DOHH2 (cell line): ENCODE data around the gene KRT39.

ENCODE experiments used
- H3F3A ChIP-seq: fragments of 200-600 bp; sonication (generic), shearing (Covaris generic); 2 replicates; pipeline ENCODE4 v1.6.0; 2016; ENCODE audit warnings: antibody characterized with exemption, mild to moderate bottlenecking; ENCODE audit not compliant: control insufficient read depth, insufficient read depth
- H3K27ac ChIP-seq: fragments of 200-600 bp; sonication (generic); 2 replicates; pipeline ENCODE4 v1.5.1; 2014; ENCODE audit warnings: low read depth, mild to moderate bottlenecking, low read length, moderate library complexity
- H3K27me3 ChIP-seq: fragments of 200-600 bp; sonication (generic); 2 replicates; pipeline ENCODE4 v1.6.1; 2014; ENCODE audit warnings: mild to moderate bottlenecking, low read length, mixed read lengths; ENCODE audit not compliant: control insufficient read depth
- H3K36me3 ChIP-seq: fragments of 200-600 bp; sonication (generic); 2 replicates; pipeline ENCODE4 v1.6.1; 2014; ENCODE audit warnings: mild to moderate bottlenecking, low read length, moderate library complexity, mixed read lengths; ENCODE audit not compliant: control insufficient read depth
- H3K4me1 ChIP-seq: fragments of 200-600 bp; sonication (generic); 2 replicates; pipeline ENCODE4 v1.6.1; 2014; ENCODE audit warnings: mild to moderate bottlenecking, low read length, mixed read lengths; ENCODE audit not compliant: control insufficient read depth
- H3K4me2 ChIP-seq: fragments of 200-600 bp; sonication (generic); 2 replicates; pipeline ENCODE4 v1.6.0; 2014; ENCODE audit warnings: mild to moderate bottlenecking, low read length, moderate library complexity
- H3K4me3 ChIP-seq: fragments of 200-600 bp; sonication (generic); 2 replicates; pipeline ENCODE4 v1.5.1; 2014; ENCODE audit warnings: mild to moderate bottlenecking, low read length, mixed read lengths
- H3K79me2 ChIP-seq: fragments of 200-600 bp; sonication (generic); 2 replicates; pipeline ENCODE4 v1.6.1; 2014; ENCODE audit warnings: mild to moderate bottlenecking, low read length, mixed read lengths; ENCODE audit not compliant: control insufficient read depth
- H3K9me2 ChIP-seq: fragments of 200-600 bp; sonication (generic); replicated peaks from 2 replicates; pipeline ENCODE4 v1.6.1; 2014; ENCODE audit warnings: mild to moderate bottlenecking, low read length, mixed read lengths; ENCODE audit not compliant: control insufficient read depth
- H3K9me3 ChIP-seq: fragments of 200-600 bp; sonication (generic); 2 replicates; pipeline ENCODE4 v1.6.1; 2014; ENCODE audit warnings: antibody characterized with exemption, low read length, mixed read lengths; ENCODE audit not compliant: control insufficient read depth, insufficient read depth
- H4K20me1 ChIP-seq: fragments of 200-600 bp; sonication (generic); 2 replicates; pipeline ENCODE4 v1.6.0; 2014; ENCODE audit warnings: low read depth, mild to moderate bottlenecking, antibody characterized with exemption, low read length, moderate library complexity; ENCODE audit not compliant: control insufficient read depth, insufficient read depth
- EZH2phosphoT487 ChIP-seq: fragments of 200-600 bp; sonication (generic); IDR thresholded peaks from 2 replicates; pipeline ENCODE4 v1.6.1; 2017; ENCODE audit warnings: borderline replicate concordance, mild to moderate bottlenecking, antibody characterized with exemption, low read length, moderate library complexity, mixed read lengths
- TF ChIP-seq, protein P1 (sequence below): fragments of 200-600 bp; sonication (generic); IDR thresholded peaks from one replicate; pipeline ENCODE4 v1.5.1; 2014; ENCODE audit warnings: antibody characterized with exemption, mild to moderate bottlenecking, low read depth, low read length; ENCODE audit not compliant: poor library complexity, severe bottlenecking

The KRT39 gene

DNA sequence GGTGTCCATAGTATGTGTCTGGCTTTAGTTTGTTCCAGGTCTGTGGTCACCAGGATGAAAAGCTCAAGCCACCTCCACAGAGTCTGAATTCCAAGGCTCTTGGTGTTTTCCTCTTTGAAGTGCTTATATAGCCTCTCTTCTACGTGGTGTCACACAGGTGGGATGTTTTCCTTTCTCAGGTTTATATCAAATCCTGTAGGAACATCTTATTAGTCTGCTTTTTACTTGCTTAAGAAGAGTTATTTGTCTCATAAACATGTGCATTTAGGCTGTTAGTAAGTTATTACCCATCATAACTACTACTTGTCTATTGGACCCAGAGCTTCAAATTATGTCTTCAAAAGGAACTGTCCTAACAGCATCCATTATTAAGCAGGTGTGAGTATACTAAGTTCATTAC is at the start of gene KRT39:
Gene KRT39 (minus strand): TSS at position 101 of the 400 bp plus-strand sequence. CDS start 92 bp downstream, at position 9.
- H3K4me2 ChIP-seq: no peak within 1 kb of the TSS
- no peaks in the 10 kb centered on the region for H3F3A ChIP-seq
- no peaks in the 10 kb centered on the region for H3K4me1 ChIP-seq
- no peaks in the 10 kb centered on the region for H3K9me2 ChIP-seq
- no peaks in the 10 kb centered on the region for H3K9me3 ChIP-seq
- H3K79me2 ChIP-seq: no peaks in the 10 kb centered on the region
- TF ChIP-seq, protein P1, sequence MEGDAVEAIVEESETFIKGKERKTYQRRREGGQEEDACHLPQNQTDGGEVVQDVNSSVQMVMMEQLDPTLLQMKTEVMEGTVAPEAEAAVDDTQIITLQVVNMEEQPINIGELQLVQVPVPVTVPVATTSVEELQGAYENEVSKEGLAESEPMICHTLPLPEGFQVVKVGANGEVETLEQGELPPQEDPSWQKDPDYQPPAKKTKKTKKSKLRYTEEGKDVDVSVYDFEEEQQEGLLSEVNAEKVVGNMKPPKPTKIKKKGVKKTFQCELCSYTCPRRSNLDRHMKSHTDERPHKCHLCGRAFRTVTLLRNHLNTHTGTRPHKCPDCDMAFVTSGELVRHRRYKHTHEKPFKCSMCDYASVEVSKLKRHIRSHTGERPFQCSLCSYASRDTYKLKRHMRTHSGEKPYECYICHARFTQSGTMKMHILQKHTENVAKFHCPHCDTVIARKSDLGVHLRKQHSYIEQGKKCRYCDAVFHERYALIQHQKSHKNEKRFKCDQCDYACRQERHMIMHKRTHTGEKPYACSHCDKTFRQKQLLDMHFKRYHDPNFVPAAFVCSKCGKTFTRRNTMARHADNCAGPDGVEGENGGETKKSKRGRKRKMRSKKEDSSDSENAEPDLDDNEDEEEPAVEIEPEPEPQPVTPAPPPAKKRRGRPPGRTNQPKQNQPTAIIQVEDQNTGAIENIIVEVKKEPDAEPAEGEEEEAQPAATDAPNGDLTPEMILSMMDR: no peak
- TF ChIP-seq EZH2phosphoT487: no peak
- no peaks in the 10 kb centered on the region for H4K20me1 ChIP-seq
- H3K4me3 ChIP-seq: no peak within 1 kb of the TSS
- no peaks in the 10 kb centered on the region for H3K36me3 ChIP-seq
- H3K27ac ChIP-seq: no peak within 1 kb of the TSS
- H3K27me3 ChIP-seq: peaks cover 1% of the 10 kb centered on the region

DNA sequence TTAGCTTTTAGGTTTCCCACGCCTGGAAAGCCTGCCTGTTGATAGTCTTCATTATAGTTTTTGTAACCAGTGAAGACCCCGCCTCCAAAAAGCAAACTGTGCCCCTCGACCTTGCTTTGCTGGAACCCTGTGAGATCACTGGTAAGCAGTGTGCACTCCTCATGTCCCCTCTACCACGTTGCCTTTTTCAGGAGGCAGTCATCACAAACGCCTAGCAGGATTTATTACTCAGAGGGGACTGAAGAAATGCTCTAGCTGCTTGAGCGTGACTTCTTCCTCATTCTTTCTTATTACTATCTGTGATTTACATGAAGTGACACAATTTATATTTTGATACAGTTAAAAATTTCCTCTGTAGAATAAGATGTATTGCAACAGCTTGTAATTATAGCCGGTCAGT is 48.7 kb upstream of the KRT39 start:
- no peak overlapping the region for H3K4me3 ChIP-seq
- no peaks in the 10 kb centered on the region for H3K36me3 ChIP-seq
- H3K4me2 ChIP-seq: no peak overlapping the region
- H3K9me3 ChIP-seq: no peaks in the 10 kb centered on the region
- H3K27me3 ChIP-seq: no peaks in the 10 kb centered on the region
- no peaks in the 10 kb centered on the region for H4K20me1 ChIP-seq
- no peak overlapping the region for H3K27ac ChIP-seq
- no peaks in the 10 kb centered on the region for H3K79me2 ChIP-seq
- no peaks in the 10 kb centered on the region for H3F3A ChIP-seq
- H3K9me2 ChIP-seq: no peaks in the 10 kb centered on the region
- H3K4me1 ChIP-seq: no peaks in the 10 kb centered on the region
- no peak for TF ChIP-seq EZH2phosphoT487
- TF ChIP-seq, protein P1: no peak

DNA sequence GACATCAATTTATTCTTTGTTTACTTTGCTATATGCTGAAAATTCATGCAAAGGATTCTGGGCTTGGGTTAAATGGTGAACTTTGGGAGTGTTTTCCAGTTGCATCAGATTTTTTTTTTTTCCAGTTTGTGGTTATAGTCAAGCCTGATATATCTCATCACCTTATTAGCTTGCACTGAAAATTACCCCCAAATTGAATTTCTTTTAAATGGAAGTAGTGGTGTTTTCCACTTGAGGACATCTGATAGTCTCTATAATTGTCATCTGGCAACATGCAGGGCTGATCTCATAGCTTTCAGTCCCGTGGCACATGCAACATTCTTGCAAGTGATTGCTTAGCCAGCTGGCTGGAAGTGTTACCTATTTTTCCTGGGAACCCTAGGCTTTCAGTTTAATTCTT is 46.9 kb upstream of the KRT39 start:
- Histone ChIP-seq H3K36me3 (no peaks in the 10 kb centered on the region), H4K20me1 (no peaks in the 10 kb centered on the region), H3K9me3 (no peaks in the 10 kb centered on the region), H3K4me2 (no peak overlapping the region), H3K4me3 (no peak overlapping the region), H3K27me3 (no peaks in the 10 kb centered on the region), H3K9me2 (no peaks in the 10 kb centered on the region), H3K4me1 (no peaks in the 10 kb centered on the region), H3F3A (no peaks in the 10 kb centered on the region), H3K27ac (no peak overlapping the region), H3K79me2 (no peaks in the 10 kb centered on the region)
- no peak for TF ChIP-seq EZH2phosphoT487
- TF ChIP-seq, protein P1: no peak

DNA sequence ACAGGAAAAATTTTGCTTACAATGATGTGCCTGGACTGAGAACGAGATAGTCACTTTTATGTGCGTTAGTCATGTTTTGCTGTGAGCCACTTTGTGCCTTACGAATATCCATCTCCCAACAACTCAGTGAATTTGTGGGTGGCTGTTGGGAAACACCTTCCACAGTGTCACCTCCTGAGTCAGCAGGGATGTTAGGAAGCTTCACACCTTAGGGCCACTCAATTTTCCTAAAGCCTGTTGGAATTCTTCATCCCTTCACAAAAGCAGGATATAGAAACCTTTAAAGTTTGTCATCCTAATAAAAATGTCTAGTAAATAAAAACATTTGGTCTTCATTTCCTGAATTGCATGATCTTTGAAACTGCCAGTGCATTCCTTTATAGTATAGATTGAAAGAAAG is 46.4 kb upstream of the KRT39 start:
- H3K4me2 ChIP-seq: no peak overlapping the region
- H3K4me1 ChIP-seq: no peaks in the 10 kb centered on the region
- H3K79me2 ChIP-seq: no peaks in the 10 kb centered on the region
- no peaks in the 10 kb centered on the region for H3F3A ChIP-seq
- TF ChIP-seq, protein P1: no peak
- no peak for TF ChIP-seq EZH2phosphoT487
- H3K4me3 ChIP-seq: no peak overlapping the region
- H3K36me3 ChIP-seq: no peaks in the 10 kb centered on the region
- H3K27me3 ChIP-seq: no peaks in the 10 kb centered on the region
- H3K27ac ChIP-seq: no peak overlapping the region
- H3K9me3 ChIP-seq: no peaks in the 10 kb centered on the region
- H3K9me2 ChIP-seq: no peaks in the 10 kb centered on the region
- no peaks in the 10 kb centered on the region for H4K20me1 ChIP-seq
